H7 (cell line): Measurements from ENCODE around the gene CALHM1. TPM values are rescaled to one million over a fixed set of nuclear protein-coding genes. Genes with fewer than 3 reads are reported as not detected.
A peak's percentile ranks its signal among the peaks of the same experiment; 100 is the strongest.

Source experiments
- DNase-seq: peaks from one replicate; pipeline ENCODE4 v3.0.0; 2012
- H3K27me3 ChIP-seq: 2 replicates; pipeline ENCODE4 v1.6.0; 2011; ENCODE audit warnings: mild to moderate bottlenecking, low read length; ENCODE audit not compliant: control insufficient read depth, insufficient read depth
- H3K36me3 ChIP-seq: replicated peaks from 2 replicates; pipeline ENCODE4 v1.5.1; 2011; ENCODE audit warnings: low read length; ENCODE audit not compliant: control insufficient read depth, insufficient read depth
- H3K4me3 ChIP-seq: 2 replicates; pipeline ENCODE4 v1.5.1; 2011; ENCODE audit warnings: low read depth, mild to moderate bottlenecking, control low read depth, low read length, moderate library complexity; ENCODE audit not compliant: insufficient read depth
- total RNA-seq: library from RNA; depleted of rRNA; stranded (reverse); fragments of >200 nt; shearing (Covaris generic); gene quantifications from 2 replicates; pipeline ENCODE4 v1.2.3, GENCODE V29; 2014

The CALHM1 gene
- total RNA-seq, 1 experiment from 2014 or later: 0.07 TPM

GRCh38 chr10:103474077-103474476 lies 15.4 kb upstream of the CALHM1 start:
- H3K36me3 ChIP-seq: no peaks in the 10 kb centered on the region
- H3K27me3 ChIP-seq: no peaks in the 10 kb centered on the region
- no peak for DNase-seq
- H3K4me3 ChIP-seq: no peak overlapping the region

DNA sequence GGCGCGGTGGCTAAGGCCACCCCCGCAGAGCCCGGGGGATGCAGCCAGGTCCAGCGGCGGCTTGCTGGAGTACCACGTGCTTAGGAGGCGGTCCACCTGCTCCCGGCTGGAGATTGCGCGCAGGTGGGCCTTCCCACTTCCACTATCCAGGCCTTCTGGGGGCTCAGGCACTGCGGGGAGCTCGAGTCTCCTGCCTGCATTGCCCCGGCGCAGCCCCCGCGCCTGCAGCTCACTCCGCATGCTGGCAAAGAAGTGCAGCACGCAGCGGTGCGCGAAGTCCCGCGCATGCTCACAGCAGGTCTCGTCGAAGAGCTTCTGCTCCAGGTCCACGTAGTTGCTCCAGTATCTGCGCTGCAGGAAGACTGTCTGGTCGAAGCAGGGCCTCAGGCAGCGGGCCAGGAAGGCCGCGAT lies 14.6 kb upstream of the CALHM1 start:
- H3K4me3 ChIP-seq: no peak overlapping the region
- H3K27me3 ChIP-seq: no peaks in the 10 kb centered on the region
- no peaks in the 10 kb centered on the region for H3K36me3 ChIP-seq
- peak; percentile 55 for DNase-seq

- Histone ChIP-seq H3K36me3 (no peaks in the 10 kb centered on the region), H3K27me3 (no peaks in the 10 kb centered on the region), H3K4me3 (no peak overlapping the region)
- DNase-seq: peak; percentile 47
Measured at GRCh38 chr10:103472005-103472404, 13.3 kb upstream of the CALHM1 start.

GRCh38 chr10:103470761-103471653 lies 12.3 kb upstream of the CALHM1 start:
- H3K4me3 ChIP-seq: no peak overlapping the region

GRCh38 chr10:103469201-103469600 lies 10.5 kb upstream of the CALHM1 start:
- Histone ChIP-seq H3K36me3 (no peaks in the 10 kb centered on the region), H3K27me3 (no peaks in the 10 kb centered on the region)
- no peak for DNase-seq

More at GRCh38 chr10:103470761-103471653, 12.3 kb upstream of the CALHM1 start:
- H3K27me3 ChIP-seq: no peaks in the 10 kb centered on the region
- peak; percentile 64 for DNase-seq
- H3K36me3 ChIP-seq: no peaks in the 10 kb centered on the region

GRCh38 chr10:103467406-103467805 lies 8.7 kb upstream of the CALHM1 start:
- DNase-seq: no peak
- Histone ChIP-seq H3K4me3 (no peak overlapping the region), H3K36me3 (no peaks in the 10 kb centered on the region), H3K27me3 (no peaks in the 10 kb centered on the region)

More at GRCh38 chr10:103469201-103469600, 10.5 kb upstream of the CALHM1 start:
- no peak overlapping the region for H3K4me3 ChIP-seq

- no peaks in the 10 kb centered on the region for H3K36me3 ChIP-seq
- no peaks in the 10 kb centered on the region for H3K27me3 ChIP-seq
- no peak for DNase-seq
- no peak overlapping the region for H3K4me3 ChIP-seq
Measured at GRCh38 chr10:103466734-103467133, 8.0 kb upstream of the CALHM1 start.

- H3K27me3 ChIP-seq: no peaks in the 10 kb centered on the region
- DNase-seq: no peak
- no peak overlapping the region for H3K4me3 ChIP-seq
- H3K36me3 ChIP-seq: no peaks in the 10 kb centered on the region
Measured at GRCh38 chr10:103465411-103466179, 6.9 kb upstream of the CALHM1 start.

- H3K27me3 ChIP-seq: no peaks in the 10 kb centered on the region
- H3K36me3 ChIP-seq: no peaks in the 10 kb centered on the region
- no peak for DNase-seq
- H3K4me3 ChIP-seq: no peak overlapping the region
Measured at GRCh38 chr10:103463499-103463898, 4.8 kb upstream of the CALHM1 start.

- Histone ChIP-seq H3K27me3 (no peaks in the 10 kb centered on the region), H3K36me3 (no peaks in the 10 kb centered on the region), H3K4me3 (no peak overlapping the region)
- DNase-seq: peak; percentile 43
Measured at GRCh38 chr10:103459615-103460014, 915 bp upstream of the CALHM1 start.

DNA sequence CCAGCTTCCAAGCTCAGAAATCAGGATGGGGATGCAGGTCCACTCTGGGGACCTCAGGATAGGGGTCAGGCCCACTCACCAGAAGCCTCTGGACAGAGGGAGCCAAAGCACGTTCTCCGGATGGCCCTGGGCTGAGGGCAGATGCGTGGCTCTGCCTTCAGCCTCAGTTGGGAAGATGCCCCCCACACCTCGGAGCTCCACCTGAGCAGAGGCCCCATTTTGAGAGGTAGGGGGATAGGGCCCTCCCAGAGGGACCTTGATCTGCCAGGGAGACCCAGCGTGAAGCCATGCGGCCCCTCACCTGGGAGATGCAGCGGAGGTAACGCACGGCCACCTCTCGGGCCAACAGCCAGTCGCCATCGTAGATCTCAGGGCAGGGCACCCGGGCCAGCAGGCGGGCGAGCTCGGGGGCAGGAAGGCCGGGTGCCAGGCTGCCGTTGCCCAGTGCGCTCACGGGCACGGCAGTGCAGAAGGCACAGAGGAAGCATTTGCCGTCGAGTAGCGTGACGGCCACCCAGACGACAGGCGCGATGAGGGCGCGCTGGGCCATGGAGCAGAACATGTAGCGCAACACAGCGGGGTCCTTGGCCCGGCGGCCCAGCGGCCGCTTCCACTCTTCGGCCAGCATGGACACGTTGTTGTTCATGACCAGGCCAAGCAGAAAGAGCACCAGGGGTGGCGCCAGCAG lies 660 bp downstream of the CALHM1 start:
- H3K4me3 ChIP-seq: no peak overlapping the region
- no peaks in the 10 kb centered on the region for H3K27me3 ChIP-seq
- H3K36me3 ChIP-seq: no peaks in the 10 kb centered on the region
- peak; percentile 64 for DNase-seq

- Histone ChIP-seq H3K27me3 (no peaks in the 10 kb centered on the region), H3K4me3 (no peak overlapping the region), H3K36me3 (no peaks in the 10 kb centered on the region)
- peak; percentile 47 for DNase-seq
Measured at GRCh38 chr10:103457176-103457712, 1.5 kb downstream of the CALHM1 start.

DNA sequence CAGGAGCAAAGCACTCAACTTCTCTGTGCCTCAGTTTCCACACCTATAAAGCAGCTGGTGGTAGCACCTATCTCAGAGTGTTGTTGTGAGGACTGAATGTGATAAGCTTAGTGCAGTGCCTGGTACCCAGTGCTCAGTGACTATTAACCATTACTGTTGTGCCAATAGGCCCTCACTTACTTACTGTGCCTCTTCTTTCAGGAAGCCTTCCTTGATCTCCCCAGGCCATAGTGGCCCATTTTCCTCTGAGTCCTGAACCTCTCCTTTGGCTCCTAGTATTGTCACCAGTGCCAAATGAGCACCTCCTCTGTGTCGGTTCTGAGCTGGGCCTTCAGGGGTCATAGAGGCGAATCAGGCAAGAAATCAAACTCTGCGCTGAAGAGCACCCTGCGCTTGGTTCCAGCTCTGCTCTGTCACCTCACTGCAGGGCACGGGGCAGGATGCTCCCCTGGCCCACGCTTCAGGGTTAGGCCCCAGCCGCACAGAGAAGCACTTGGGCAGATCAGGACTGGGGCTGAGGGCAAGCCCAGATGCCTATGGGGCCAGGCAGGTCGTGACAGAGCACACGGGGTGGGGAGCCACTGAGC lies 2.5 kb downstream of the CALHM1 start:
- peak; percentile 55 for DNase-seq
- no peak overlapping the region for H3K4me3 ChIP-seq
- no peaks in the 10 kb centered on the region for H3K27me3 ChIP-seq
- no peaks in the 10 kb centered on the region for H3K36me3 ChIP-seq

DNA sequence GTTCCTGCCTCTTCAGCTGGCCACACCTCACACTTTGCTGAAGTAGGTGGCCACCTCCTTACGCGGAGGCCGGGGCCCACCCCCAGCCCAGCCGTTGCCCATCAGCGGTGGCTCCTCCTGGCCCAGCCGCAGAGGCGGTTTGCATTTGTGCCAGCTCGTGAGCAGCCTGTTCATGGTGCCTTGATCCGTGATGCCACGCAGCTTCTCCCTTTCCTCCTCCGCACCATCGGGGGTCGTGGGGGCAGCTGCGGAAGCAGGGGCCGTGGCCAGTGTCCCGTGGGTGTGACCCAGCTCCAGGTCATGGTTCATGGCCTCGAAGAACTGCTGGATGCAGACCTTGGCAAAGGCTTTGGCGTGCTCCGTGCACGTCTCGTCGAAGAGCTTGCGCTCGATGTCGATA lies 3.5 kb downstream of the CALHM1 start:
- DNase-seq: peak; percentile 62
- Histone ChIP-seq H3K27me3 (no peaks in the 10 kb centered on the region), H3K4me3 (no peak overlapping the region), H3K36me3 (no peaks in the 10 kb centered on the region)
